Prostate gland (tissue), 2 donors: ENCODE measurements around the gene P2RY8.

ENCODE experiments used
- POLR2A ChIP-seq: fragments of 450-650 bp; IDR thresholded peaks from one replicate; pipeline ENCODE4 v1.6.1; 2016; ENCODE audit warnings: antibody characterized with exemption, mild to moderate bottlenecking
- POLR2AphosphoS5 ChIP-seq: sonication (generic); formaldehyde crosslinking; IDR thresholded peaks from one replicate; pipeline ENCODE4 v1.6.1; 2017; ENCODE audit warnings: antibody characterized with exemption
- TF ChIP-seq, protein P1 (sequence below), 4 experiments: fragments of 200-600 bp in 2 of 4; fragments of 450-650 bp in 2 of 4; sonication (generic) in 2 of 4; IDR thresholded peaks; 1 replicate in 3 of 4; 2 replicates in 1 of 4; pipeline ENCODE4 v1.5.1; 2016 to 2019; ENCODE audit warnings: antibody characterized with exemption in 4 of 4, mild to moderate bottlenecking in 2 of 4, moderate library complexity in 2 of 4

DNA sequence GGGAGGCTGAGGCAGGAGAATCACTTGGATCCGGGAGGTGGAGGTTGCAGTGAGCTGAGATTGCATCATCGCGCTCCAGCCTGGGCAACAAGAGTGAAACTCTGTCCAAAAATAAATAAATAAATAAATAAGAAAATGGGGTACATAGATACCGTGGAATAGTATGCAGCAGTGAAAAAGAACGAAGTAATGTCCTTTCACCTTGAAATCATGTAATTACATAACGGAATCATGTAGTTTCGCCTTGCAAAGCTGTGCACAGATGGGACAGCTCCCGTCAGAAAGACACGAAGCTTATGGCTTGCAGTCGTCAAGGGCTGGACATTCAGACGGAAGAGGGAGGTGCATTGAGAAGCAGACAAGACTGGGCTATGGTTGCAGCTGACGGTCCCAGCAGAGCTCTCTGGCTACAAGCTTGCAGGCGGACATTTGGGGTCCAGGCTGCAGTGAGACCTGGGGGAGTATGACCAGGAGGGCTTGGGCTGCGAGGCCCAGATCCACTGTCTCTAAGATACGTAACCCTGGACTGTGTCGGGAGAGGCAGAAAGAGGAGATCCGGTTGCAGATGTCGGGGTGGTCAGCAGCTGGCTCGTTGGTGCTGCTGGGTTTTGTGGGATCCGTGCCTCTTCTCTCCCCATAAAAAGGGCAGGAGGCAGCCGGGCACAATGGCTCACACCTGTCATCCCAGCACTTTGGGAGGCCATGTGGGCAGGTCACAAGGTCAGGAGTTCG is 6.2 kb upstream of the P2RY8 start:
- TF ChIP-seq, protein P1, sequence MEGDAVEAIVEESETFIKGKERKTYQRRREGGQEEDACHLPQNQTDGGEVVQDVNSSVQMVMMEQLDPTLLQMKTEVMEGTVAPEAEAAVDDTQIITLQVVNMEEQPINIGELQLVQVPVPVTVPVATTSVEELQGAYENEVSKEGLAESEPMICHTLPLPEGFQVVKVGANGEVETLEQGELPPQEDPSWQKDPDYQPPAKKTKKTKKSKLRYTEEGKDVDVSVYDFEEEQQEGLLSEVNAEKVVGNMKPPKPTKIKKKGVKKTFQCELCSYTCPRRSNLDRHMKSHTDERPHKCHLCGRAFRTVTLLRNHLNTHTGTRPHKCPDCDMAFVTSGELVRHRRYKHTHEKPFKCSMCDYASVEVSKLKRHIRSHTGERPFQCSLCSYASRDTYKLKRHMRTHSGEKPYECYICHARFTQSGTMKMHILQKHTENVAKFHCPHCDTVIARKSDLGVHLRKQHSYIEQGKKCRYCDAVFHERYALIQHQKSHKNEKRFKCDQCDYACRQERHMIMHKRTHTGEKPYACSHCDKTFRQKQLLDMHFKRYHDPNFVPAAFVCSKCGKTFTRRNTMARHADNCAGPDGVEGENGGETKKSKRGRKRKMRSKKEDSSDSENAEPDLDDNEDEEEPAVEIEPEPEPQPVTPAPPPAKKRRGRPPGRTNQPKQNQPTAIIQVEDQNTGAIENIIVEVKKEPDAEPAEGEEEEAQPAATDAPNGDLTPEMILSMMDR (IDR thresholded peaks at IDR 0.05), result no peak
- TF ChIP-seq POLR2AphosphoS5 (no peak), POLR2A (no peak)
